GM12875 (cell line): ENCODE results near the gene ERN1.

ENCODE experiments used
- H3K4me3 ChIP-seq: one replicate; pipeline ENCODE4 v1.5.1; 2011; ENCODE audit warnings: low read depth, low read length, control low read depth
- CTCF ChIP-seq: IDR thresholded peaks from 2 replicates; pipeline ENCODE4 v1.5.1; 2011; ENCODE audit warnings: low read depth, mild to moderate bottlenecking, control low read depth, inconsistent platforms, low read length, moderate library complexity, borderline replicate concordance; ENCODE audit not compliant: insufficient read depth

The ERN1 gene

DNA sequence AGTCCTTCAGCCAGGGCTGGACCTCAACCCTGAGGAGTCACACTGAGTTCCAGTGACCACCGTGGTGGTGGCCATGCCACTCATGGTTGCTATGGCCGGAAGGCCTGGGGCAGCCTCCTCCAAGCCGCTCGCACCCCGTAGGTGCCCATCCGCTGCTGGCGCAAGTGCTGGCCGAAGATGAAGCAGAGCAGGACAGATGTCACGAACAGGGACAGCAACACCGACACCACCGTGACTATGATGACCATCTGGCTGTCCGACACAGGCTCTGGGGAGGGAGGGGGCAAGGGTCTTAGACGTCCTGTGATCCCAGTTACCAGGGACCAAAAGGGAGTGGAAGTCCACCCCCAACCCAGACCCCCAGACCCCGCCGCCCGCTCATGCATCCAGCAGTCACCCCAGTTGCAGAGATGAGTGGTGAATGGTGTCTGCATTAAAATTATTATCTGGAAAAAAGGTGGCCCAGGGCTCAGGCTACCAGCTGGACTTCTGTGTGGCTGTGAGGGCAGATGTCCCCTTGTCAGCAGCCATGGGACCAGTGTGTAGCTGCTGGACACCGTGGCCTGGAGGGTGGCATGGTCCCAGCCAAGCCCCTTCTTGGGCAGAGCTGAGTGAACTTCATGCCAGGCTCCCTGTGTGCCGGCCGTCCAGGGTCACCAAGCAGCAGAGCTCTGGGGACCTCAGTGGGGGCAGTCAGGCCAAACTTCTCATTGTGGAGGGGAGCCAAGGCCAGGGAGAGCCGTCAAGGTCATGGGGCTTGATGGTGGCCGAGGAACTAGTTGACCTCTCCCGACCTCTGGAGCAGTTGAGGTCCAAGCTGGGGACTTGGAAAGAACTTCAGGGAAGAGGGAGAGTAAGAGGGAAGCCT, 127.1 kb downstream of the ERN1 start:
- TF ChIP-seq CTCF: no peak
- H3K4me3 ChIP-seq: no peak overlapping the region

DNA sequence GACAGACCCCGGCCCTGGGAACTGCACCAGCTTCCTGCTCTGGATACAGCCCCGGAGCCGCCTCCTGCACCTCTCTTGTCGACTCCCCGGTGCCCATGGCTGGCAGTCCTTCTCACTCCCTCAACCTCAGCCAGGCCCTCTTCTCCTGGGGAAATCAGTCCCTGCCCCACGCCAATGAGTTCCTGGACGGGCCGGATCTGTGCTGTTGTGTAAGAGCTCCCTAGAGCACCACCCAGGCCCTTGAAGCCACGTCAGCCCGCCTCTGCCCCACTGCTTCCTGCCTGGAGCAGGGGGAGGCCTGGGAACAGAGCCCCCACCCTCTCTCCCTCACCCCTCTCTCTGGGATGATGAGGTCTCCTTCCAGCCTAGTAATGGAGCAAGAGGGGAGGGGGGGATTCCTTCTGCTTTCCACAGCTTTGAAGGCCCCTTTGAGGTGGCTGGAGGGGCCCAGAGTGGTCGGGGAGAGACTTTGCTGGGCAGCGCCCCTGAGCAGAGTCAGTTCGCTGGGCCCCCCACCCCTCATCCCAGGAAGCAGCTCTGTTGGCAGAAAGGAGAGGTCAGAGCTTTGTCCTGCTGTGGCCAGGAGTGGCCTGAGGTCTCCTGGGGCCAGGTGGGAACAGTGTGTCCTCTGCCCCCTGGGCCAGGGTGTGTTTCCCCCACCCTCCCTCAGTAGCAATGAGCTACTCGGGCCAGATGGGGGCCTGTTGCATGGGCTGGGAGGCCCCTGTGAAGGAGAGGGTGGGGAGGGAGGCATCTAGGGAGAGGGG, 128.0 kb downstream of the ERN1 start:
- no peak for TF ChIP-seq CTCF
- no peak overlapping the region for H3K4me3 ChIP-seq

DNA sequence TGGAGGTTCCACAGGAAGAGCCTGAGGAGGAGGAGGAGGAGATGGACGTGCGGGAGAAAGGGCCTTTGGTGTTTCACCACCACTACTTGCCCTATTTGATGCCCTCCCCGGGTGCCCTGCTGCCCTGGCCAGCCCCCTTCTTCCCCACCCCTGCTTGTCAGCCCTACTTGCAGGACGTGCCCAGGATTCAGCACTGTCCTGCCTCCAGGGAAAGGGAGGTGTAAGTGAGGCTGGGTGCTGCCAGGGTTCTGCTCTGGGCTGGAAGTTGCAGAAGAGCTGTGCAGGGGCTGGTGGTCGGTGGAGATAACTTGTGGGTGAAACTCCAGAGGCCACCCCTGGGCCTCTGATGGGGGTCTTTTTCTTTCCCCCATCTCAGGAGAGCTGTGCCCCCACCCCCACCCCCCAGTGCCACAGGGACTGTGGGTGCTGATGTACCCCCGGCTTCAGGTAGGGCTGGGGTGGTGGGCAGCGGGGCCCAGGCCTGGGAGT, 128.8 kb downstream of the ERN1 start:
- TF ChIP-seq CTCF: no peak
- no peak overlapping the region for H3K4me3 ChIP-seq

DNA sequence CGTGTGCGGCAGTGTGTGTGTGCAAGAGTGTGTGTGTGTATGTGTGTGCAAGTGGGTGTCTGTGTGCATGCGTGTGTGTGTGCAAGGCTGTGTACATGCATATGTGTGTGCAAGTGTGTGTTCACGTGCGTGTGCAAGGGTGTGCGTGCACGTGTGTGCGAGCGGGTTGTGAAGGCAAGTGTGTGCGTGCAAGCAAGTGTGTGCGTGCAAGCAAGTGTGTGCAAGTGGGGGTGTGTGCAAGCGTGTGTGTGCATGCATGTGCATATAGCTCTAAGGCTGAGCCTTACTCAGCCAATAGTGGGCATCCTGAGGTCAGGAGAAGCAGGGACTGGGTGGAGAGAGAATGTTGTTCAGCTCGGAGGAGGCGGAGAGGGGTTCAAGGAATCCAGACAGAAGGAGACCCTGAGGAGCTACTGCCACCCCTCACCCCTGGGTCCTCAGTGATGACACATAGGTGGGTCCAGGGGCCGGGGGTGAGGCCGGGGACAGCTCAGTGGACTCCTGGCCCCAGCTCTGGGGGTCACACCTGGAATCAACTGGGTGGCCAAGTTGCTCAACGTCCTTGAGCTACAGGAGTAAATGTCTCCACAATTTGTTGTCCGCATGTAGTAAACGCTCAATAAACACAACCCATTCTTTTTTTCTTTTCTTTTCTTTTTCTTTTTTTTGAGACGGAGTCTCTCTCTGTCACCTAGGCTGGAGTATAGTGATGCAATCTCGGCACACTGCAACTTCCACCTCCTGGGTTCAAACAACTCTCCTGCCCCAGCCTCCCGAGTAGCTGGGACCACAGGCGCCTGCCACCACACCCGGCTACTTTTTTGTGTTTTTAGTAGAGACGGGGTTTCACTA, 130.0 kb downstream of the ERN1 start:
- H3K4me3 ChIP-seq: no peak overlapping the region
- no peak for TF ChIP-seq CTCF

DNA sequence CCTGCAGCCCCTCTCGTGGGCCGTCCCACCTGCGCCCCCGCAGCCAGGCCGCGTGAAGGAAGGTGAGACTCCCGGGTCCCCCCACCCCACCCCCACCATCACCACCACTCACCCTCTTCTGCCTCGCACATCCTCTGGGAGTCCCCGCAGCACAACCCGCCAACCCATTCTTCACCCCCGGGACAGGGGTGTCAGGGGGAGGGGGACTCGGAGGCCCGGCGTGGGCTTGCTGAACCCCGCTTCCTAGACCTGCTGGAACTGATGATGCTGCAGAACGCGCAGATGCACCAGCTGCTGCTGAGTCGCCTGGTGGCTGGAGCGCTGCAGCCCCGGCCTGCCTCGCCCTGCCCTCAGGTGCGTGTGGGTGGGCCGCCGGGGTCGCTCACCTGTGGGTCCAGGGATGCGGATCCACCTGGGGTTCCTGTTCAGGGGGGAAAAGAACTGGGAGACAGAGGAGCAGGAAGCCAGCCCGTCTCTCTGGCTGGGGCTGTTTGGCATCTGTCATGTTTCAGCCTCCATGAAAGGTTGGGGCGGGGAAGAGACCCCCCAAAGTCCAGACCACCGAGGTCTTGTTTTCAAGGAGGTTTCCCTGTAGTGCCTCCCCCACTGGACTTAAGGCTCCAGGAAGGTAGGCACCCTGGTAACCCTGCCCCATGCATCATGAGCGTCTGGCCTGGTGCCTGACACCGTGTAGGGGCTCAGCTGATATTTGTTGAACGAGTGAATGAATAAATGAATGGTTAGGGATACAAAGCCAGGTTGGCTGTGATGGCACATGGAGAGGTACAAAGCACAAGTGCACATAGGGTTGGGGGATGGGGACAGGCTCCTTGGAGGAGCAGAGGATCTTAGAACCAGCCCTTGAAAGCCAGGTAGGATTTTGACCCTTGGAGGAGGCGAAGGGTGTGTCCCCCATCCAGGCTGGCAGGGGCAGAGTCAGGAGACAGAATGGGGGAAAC, 130.9 kb downstream of the ERN1 start:
- TF ChIP-seq CTCF: no peak
- H3K4me3 ChIP-seq: peak overlapping the region; percentile 41

GRCh38 chr17:63998050-63998720, 131.8 kb downstream of the ERN1 start, which contains the start of gene PRR29:
PRR29 (plus strand) TSS chr17:63998351; CDS start chr17:63998365, 14 bp downstream.
- no peak for TF ChIP-seq CTCF
- peak within 1 kb of the TSS; percentile 41 for H3K4me3 ChIP-seq
